PC-3 (cell line): ENCODE data around the gene RNF157. TPM values are rescaled to one million over a fixed set of nuclear protein-coding genes. Genes with fewer than 3 reads are reported as not detected.

Experiments
- ATAC-seq: fragments of 200-7000 bp; cut with Tn5 transposase; 2 replicates; pipeline ENCODE4 v1.9.1; 2020; ENCODE audit warnings: mild to moderate bottlenecking, moderate library complexity
- BruUV-seq: library from RNA; stranded (reverse); fragments of 400-500 nt; replicated peaks from 2 replicates; lab custom pipeline; 2021; lab: Mats Ljungman, UMichigan
- CTCF ChIA-PET: fragments of 300-600 bp; sonication (Branson Sonifier 250); formaldehyde crosslinking; loops from one replicate; lab custom pipeline; 2022; ENCODE audit warnings: antibody characterized with exemption; lab: Charles Lee
- POLR2A ChIA-PET: fragments of 300-600 bp; sonication (Branson Sonifier 250); formaldehyde crosslinking; loops from one replicate; lab custom pipeline; 2022; ENCODE audit warnings: antibody characterized with exemption; ENCODE audit not compliant: unreplicated experiment; lab: Charles Lee
- DNase-seq: peaks from one replicate; pipeline ENCODE4 v3.0.0-alpha.2; 2015
- H2AFZ ChIP-seq: fragments of 300-600 bp; sonication (generic); 2 replicates; pipeline ENCODE4 v1.6.0; 2016; ENCODE audit warnings: antibody characterized with exemption, low read length
- H3F3A ChIP-seq: fragments of 300-600 bp; sonication (generic); one replicate; pipeline ENCODE4 v1.6.0; 2017; ENCODE audit warnings: antibody characterized with exemption, low read length, control low read depth, mild to moderate bottlenecking; ENCODE audit not compliant: unreplicated experiment
- H3K27ac ChIP-seq: fragments of 300-600 bp; sonication (generic); 2 replicates; pipeline ENCODE4 v1.5.1; 2016; ENCODE audit warnings: mild to moderate bottlenecking, low read length
- H3K27me3 ChIP-seq: fragments of 300-600 bp; sonication (generic); 2 replicates; pipeline ENCODE4 v1.6.1; 2016; ENCODE audit warnings: low read length, mixed read lengths
- H3K36me3 ChIP-seq: fragments of 300-600 bp; sonication (generic); 2 replicates; pipeline ENCODE4 v1.6.1; 2016; ENCODE audit warnings: low read depth, mixed run types, low read length, mixed read lengths
- H3K4me1 ChIP-seq: fragments of 300-600 bp; sonication (generic); 2 replicates; pipeline ENCODE4 v1.5.1; 2016; ENCODE audit warnings: low read length; ENCODE audit not compliant: insufficient read depth
- H3K4me2 ChIP-seq: fragments of 300-600 bp; sonication (generic); 2 replicates; pipeline ENCODE4 v1.6.0; 2016; ENCODE audit warnings: low read length
- H3K4me3 ChIP-seq: fragments of 300-600 bp; sonication (generic); 2 replicates; pipeline ENCODE4 v1.5.1; 2016; ENCODE audit warnings: mild to moderate bottlenecking, low read length, mixed read lengths
- H3K79me2 ChIP-seq: fragments of 300-600 bp; sonication (generic); 2 replicates; pipeline ENCODE4 v1.6.1; 2017; ENCODE audit warnings: low read length, mixed read lengths
- H3K9ac ChIP-seq: fragments of 300-600 bp; sonication (generic); 2 replicates; pipeline ENCODE4 v1.6.0; 2016; ENCODE audit warnings: mild to moderate bottlenecking, low read length
- H3K9me2 ChIP-seq: fragments of 300-600 bp; sonication (generic); replicated peaks from 2 replicates; pipeline ENCODE4 v1.6.1; 2016; ENCODE audit warnings: mixed run types, low read length, mixed read lengths
- H3K9me3 ChIP-seq: fragments of 300-600 bp; sonication (generic); 2 replicates; pipeline ENCODE4 v1.6.1; 2016; ENCODE audit warnings: low read length, mixed read lengths
- H4K20me1 ChIP-seq: fragments of 300-600 bp; sonication (generic); 2 replicates; pipeline ENCODE4 v1.6.1; 2016; ENCODE audit warnings: low read length, mixed read lengths
- CTCF ChIP-seq: fragments of 300-600 bp; sonication (generic); conservative IDR thresholded peaks from 2 replicates; pipeline ENCODE4 v1.5.1; 2017; ENCODE audit warnings: antibody characterized with exemption, low read depth, mild to moderate bottlenecking, low read length
- EZH2 ChIP-seq: fragments of 300-600 bp; sonication (generic); IDR thresholded peaks from one replicate; pipeline ENCODE4 v1.6.1; 2017; ENCODE audit warnings: antibody characterized with exemption, mild to moderate bottlenecking, low read length; ENCODE audit not compliant: unreplicated experiment
- EZH2phosphoT487 ChIP-seq: fragments of 300-600 bp; sonication (generic); IDR thresholded peaks from 2 replicates; pipeline ENCODE4 v1.6.1; 2018; ENCODE audit warnings: mild to moderate bottlenecking, antibody characterized with exemption, low read length, borderline replicate concordance
- intact Hi-C: fragments of 100-400 bp; cut with micrococcal nuclease; formaldehyde crosslinking; loops from 2 replicates; pipeline ENCODE4 v1.9.0; 2023
- total RNA-seq: library from RNA; depleted of rRNA; stranded (reverse); fragments of >200 nt; gene quantifications from 2 replicates; pipeline ENCODE4 v1.2.3, GENCODE V29; 2014

RNF157 gene
- total RNA-seq, 1 experiment from 2014 or later, result 7.4 TPM

DNA sequence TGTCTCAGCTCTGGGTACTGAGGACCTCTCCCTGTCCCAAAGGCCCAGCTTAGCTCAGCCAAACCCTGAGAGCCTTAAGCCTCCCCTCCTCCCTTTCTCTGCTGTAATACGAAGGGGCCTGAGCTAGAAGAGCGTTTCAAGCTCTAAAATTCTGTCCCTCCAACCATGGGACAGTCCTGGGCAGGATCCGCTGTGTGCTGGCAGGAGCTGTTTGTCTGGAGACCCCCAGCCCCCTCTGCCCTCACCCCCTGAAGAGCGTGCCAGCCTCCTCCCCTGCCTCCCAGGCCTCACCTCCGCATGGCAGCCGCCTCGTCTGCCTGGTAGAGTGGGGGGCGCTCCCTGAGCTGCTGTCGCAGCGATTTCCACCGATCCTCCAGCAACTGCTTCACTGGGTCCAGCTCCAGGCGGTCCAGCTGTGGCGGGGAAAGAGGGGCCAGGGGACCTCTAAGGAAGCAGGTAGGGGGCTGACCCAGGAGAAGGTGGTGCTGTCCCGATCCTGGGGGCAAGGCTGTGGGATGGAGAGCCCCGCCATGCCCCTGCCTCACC, 39.5 kb upstream of the RNF157 start:
- Histone ChIP-seq H3K9me3 (no peaks in the 10 kb centered on the region), H3K4me3 (no peak overlapping the region), H3K9me2 (no peaks in the 10 kb centered on the region), H3K4me2 (no peak overlapping the region), H4K20me1 (no peaks in the 10 kb centered on the region), H3K27ac (no peak overlapping the region), H3K9ac (no peak overlapping the region), H2AFZ (no peak overlapping the region), H3K4me1 (peaks cover 13% of the 10 kb centered on the region), H3K79me2 (no peaks in the 10 kb centered on the region), H3K27me3 (no peaks in the 10 kb centered on the region), H3K36me3 (no peaks in the 10 kb centered on the region), H3F3A (no peaks in the 10 kb centered on the region)
- intact Hi-C loops, result loop anchor here (1.0 to 10.0 kb wide), 3 partner anchors 32 to 375 kb away; partner anchors contain the start of gene MRPL38
- ATAC-seq, result no peak; the same call in 1 of the 2 replicates
- ChIA-PET CTCF (interaction anchor here (0.5 to 2.0 kb wide), 16 partner anchors 15 to 167 kb away, joined by 3 to 15 read pairs (median 4); no protein-coding TSS in a partner anchor), POLR2A (no interaction called here)
- no peak for TF ChIP-seq EZH2
- TF ChIP-seq EZH2phosphoT487, result no peak
- TF ChIP-seq CTCF, result no peak; the same call in 1 of the 2 replicates
- DNase-seq, result no peak
- no TSS peak for BruUV-seq

- Histone ChIP-seq H3K36me3 (no peaks in the 10 kb centered on the region), H4K20me1 (no peaks in the 10 kb centered on the region), H3K4me1 (peaks cover 13% of the 10 kb centered on the region), H3K9ac (no peak overlapping the region), H3K27me3 (no peaks in the 10 kb centered on the region), H3K27ac (no peak overlapping the region), H3K9me2 (no peaks in the 10 kb centered on the region), H3F3A (no peaks in the 10 kb centered on the region), H3K4me3 (no peak overlapping the region), H3K4me2 (no peak overlapping the region), H2AFZ (no peak overlapping the region), H3K79me2 (no peaks in the 10 kb centered on the region), H3K9me3 (no peaks in the 10 kb centered on the region)
- CTCF ChIA-PET, result interaction anchor here (0.5 to 2.0 kb wide), 13 partner anchors 15 to 158 kb away, joined by 3 to 15 read pairs (median 7); no protein-coding TSS in a partner anchor
- ATAC-seq (peak; percentile 94), DNase-seq (peak; percentile 97)
- POLR2A ChIA-PET, result interaction anchor here (0.6 kb wide), 1 partner anchor 20 kb away, joined by 7 read pairs; no protein-coding TSS in a partner anchor
- peak; percentile 99 for TF ChIP-seq CTCF
- no peak for TF ChIP-seq EZH2phosphoT487
- no peak for TF ChIP-seq EZH2
- intact Hi-C loops, result loop anchor here (1.0 to 10.0 kb wide), 3 partner anchors 31 to 374 kb away; partner anchors contain the start of gene MRPL38
- BruUV-seq, result no TSS peak
These were observed 38.9 kb upstream of the RNF157 start for GRCh38 chr17:76278952-76279741.
